A172 (cell line): ENCODE results near the gene SLC25A5. TPM values are rescaled to one million over a fixed set of nuclear protein-coding genes. Genes with fewer than 3 reads are reported as not detected.
"Not testable (repeated sequence)": the region's sequence is repeated elsewhere in the genome, so short reads cannot be mapped to it uniquely, and the experiment has no call there.

Experiments
- DNase-seq: peaks from one replicate; pipeline ENCODE4 v3.0.0-alpha.2; 2015; ENCODE audit warnings: low spot score
- total RNA-seq: library from RNA; depleted of rRNA; stranded (reverse); fragments of >200 nt; shearing (Covaris generic); gene quantifications from 2 replicates; pipeline ENCODE4 v1.2.3, GENCODE V29; 2014

SLC25A5 gene
- total RNA-seq, 1 experiment from 2014 or later = 176 TPM

DNA sequence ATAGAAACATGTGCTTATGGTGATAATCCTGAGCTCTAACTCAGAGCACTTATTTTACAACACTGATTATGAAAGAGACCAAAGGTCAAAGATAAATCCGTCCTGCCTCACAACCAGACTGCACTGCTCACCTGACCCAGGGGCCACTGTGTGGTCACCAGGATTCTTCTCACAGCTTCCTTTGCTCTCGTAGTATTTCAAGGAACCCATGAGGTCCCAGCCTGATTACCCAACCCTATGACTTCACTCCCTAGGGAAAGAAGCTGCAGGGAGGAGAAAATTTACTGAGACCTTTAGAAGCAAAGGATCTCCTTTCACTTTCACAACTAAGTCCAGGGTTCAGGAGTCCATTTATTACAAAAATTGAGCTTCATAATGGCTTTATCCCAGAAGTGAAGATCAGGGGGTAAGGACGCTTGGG is 9.6 kb downstream of the SLC25A5 start:
- DNase-seq = peak; percentile 34

DNA sequence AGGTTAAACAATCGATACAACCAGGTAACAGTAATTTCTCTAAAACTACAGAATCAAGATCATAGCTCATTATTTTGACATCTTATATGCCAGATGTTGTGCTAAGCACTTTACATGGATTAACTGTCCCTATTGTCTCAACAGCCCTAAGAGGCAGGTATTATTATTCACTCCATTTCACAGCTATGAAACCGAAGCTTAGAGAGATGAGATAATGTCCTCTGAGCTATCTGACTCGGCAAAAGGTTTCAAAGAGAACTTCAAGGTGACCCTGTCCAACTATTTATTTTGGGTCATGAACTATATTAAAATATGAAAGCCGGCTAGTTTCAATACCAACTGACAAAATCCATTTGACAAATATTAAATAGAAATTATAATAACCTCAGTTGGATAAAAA is 10.3 kb downstream of the SLC25A5 start:
- DNase-seq = no peak

- DNase-seq = no peak
Measured at GRCh38 chrX:119479845-119480244, 11.6 kb downstream of the SLC25A5 start.

- no peak for DNase-seq
Measured at GRCh38 chrX:119481323-119481801, 13.1 kb downstream of the SLC25A5 start.

DNA sequence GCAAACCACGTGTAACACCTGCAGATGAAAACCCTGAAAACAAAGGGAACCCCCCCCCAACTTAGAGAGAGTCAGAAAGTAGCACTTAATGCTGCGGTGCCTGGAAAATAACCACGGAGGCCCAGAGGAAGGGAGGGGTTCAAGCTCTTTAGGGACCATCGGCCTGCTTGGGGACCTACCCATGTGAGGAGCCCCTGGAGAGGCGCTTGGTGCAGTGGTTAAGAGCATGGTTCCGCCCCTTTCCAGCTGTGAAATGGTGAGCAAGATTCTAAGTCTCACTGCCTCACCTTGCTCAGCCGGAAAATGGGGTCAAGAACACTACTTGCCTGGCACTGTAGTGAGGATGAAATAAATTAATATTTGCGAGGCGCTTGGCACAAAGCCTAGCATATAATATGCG is 13.8 kb downstream of the SLC25A5 start:
- DNase-seq = no peak

- DNase-seq = peak; percentile 19
Measured at GRCh38 chrX:119482481-119483480, 14.5 kb downstream of the SLC25A5 start.

- no peak for DNase-seq
Measured at GRCh38 chrX:119486745-119487144, 18.5 kb downstream of the SLC25A5 start.

DNA sequence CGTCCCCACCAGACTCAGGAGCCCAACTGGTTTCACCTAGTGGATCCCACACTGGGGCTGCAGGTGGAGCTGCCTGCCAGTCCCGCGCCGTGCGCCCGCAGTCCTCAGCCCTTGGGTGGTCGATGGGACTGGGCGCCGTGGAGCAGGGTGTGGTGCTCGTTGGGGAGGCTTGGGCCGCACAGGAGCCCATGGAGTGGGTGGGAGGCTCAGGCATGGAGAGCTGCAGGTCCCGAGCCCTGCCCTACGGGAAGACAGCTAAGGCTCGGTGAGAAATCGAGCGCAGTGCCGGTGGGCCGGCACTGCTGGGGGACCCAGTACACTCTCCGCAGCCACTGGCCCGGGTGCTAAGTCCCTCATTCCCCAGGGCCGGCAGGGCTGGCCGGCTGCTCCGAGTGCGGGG is 19.5 kb downstream of the SLC25A5 start:
- not testable (repeated sequence) for DNase-seq

GRCh38 chrX:119488749-119489148 is 20.5 kb downstream of the SLC25A5 start:
- DNase-seq = no peak

DNA sequence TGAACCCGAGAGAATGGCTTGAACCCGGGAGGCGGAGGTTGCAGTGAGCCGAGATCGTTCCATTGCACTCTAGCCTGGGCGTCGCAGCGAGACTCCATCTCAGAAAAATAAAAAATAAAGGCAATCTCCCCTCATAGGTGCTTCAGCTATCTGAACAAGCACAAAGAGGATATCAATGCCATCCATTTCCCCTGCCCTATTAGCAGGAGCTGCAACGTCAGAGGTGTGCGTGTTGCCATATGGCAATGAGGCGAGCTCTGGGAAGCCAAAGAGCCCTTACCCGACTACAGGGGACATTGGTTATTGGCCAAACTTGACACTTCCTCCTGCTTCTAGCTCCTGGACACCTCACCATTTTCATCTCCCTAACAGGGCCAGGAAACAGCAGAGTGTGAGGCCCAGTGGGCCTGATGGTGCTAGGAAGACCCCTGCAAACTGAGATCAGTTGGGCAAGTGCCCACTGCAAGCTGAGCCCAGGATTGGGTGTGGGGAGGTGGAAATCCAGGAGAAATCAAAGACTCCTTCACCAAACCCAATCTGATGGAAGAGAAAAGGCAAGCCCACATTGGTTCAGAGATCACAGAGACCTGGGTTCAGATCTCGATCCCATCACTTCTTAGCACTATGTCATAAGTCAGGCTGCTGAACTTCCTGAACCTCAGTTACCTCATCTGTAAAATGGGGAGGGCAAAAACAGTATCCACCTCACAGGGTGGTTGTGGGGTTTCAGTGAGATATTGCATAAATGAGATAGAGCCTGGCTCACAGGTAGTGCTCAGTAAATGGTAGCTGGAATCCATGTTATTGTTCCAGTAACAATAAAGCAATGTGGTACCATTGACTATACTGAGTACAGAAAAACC is 21.2 kb downstream of the SLC25A5 start:
- no peak for DNase-seq

- no peak for DNase-seq
Measured at GRCh38 chrX:119492463-119492862, 24.2 kb downstream of the SLC25A5 start.

DNA sequence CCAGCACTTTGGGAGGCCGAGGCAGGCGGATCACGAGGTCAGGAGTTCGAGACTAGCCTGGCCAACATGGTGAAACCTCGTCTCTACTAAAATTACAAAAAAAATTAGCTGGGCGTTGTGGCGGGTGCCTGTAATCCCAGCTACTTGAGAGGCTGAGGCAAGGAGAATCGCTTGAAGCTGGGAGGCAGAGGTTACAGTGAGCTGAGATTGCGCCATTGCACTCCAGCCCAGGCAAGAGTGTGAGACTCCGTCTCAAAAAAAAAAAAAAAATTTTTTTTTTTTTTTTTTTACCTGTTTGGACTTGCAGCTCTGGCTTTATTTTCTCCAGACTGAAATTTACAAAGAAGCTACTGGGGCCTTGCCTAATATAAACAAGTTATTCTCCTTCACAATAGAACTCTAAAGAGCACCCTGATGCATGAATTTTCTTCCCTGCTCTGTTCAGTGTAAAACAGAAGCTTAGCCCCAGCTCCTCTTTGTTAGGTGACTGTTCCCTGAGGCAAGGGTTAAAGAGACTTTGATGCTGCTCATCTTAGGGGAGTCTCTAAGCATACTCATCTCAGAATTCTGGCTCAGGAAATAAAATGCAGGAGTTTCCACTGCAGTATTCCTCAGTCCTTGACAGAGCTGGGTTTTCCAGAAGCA is 25.7 kb downstream of the SLC25A5 start:
- not testable (repeated sequence) for DNase-seq

DNA sequence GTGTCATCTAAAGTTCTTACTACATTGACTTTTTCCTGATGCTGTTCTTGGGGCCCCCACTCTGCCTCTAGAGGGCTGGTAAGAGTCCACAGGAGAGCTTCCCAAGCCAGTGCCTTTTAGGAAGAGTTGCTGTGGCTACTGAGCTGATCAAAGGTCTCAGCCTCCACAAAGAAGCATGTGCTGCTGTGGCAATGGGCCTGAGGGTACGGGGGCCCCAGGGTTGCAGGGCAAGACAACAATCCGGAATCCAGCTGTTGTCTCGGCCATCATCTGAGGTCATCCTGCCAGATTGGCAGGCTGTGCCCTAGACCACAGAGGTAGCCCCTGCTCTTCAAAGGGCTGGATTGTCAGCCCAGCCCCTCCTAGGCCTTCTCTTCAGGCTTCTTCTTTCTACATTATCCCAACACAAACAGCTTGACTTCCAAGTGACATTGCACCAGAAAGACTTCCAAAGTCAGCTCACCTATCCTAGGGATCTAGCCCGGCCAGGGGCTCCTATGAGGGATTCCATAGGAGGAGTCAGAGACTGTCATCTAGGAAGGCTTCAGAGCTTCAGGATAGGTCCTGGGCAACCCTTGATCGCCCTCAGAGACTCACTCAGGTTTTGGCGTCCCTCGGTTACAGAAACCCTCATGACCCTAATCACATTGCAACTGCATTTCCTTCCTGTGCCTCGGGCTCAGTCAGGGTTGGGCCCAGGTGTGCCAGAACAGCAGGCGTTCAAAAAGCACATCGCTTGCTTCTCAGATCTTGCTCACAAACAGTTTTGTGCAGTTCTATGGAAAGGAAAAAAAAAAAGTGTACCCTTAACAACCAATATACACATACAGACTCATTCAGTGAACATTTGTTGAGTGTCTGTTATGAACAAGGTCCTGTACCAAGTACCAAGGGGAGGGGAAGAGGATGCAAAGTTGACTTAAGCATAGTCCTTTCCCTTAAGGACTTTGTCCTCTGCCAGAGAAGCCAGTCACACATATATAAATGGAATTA is 27.8 kb downstream of the SLC25A5 start:
- DNase-seq = no peak

DNA sequence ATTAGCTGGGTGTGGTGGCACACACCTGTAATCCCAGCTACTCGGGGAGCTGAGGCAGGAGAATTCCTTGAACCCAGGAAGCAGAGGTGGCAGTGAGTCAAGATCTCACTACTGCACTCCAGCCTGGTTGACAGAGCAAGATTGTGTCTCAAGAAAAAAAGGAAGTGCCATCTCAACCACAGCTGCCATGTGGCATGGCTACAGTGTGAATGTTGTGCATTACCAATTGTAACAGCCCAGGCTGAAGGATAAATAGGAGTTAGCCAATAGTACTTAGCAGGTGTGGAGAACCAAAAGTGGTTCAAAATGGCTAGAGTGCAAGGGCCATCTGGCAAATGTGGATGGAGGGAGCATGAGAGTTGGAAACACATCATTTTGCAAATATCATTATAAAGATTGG is 28.9 kb downstream of the SLC25A5 start:
- no peak for DNase-seq

DNA sequence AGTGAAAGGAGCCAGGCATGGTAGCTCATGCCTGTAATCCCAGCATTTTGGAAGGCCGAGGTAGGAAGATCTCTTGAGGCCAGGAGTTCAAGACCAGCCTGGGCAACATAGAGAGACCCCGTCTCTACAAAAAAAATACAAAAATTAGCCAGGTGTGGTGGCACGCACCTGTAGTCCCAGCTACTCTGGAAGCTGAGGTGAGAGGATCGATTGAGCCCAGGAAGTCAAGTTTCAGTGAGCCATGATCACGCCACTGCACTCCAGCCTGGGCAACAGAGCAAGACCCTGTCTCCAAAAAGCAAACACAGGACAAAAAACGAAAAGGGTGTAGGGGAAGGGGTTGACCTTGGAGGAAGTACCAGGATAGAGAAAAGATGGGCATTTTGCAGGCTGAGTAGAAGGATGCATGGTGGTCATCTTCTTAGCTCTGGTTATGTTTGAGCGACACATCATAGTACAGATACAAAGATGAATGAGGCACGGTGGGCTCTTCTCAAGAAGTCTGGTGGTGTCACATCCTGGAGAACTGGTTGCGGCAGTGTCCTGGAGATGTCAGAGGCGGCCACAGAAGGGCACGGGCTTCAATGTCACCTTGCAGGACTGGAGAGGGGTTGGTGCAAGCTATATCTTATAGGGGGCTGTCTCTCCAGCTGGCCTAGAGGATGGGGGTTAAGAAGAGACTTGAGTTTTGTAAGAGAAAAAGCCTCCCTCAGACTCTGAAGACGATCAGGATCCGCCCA is 32.0 kb downstream of the SLC25A5 start:
- DNase-seq = no peak

- no peak for DNase-seq
Measured at GRCh38 chrX:119501511-119502148, 33.4 kb downstream of the SLC25A5 start.

- DNase-seq = peak; percentile 21
Measured at GRCh38 chrX:119502727-119503483, 34.7 kb downstream of the SLC25A5 start.

GRCh38 chrX:119503484-119503861 is 35.2 kb downstream of the SLC25A5 start:
- peak; percentile 73 for DNase-seq

- not testable (repeated sequence) for DNase-seq
Measured at GRCh38 chrX:119505145-119505544, 36.9 kb downstream of the SLC25A5 start.
